HepG2 (cell line): ENCODE results near the gene ZC3H8. TPM values are rescaled to one million over a fixed set of nuclear protein-coding genes. Genes with fewer than 3 reads are reported as not detected.

ENCODE experiments used
- ARID2 ChIP-seq: sonication (generic); formaldehyde crosslinking; IDR thresholded peaks from 2 replicates; pipeline ENCODE4 v1.8.1; 2022; ENCODE audit warnings: mild to moderate bottlenecking, missing genetic modification reagents, borderline replicate concordance
- BORCS8-MEF2B ChIP-seq: sonication (generic); formaldehyde crosslinking; IDR thresholded peaks from 2 replicates; pipeline ENCODE4 v1.8.0; 2022; ENCODE audit warnings: mild to moderate bottlenecking, missing genetic modification reagents
- CAMTA2 ChIP-seq: sonication (generic); formaldehyde crosslinking; IDR thresholded peaks from 2 replicates; pipeline ENCODE4 v1.4.0; 2020; ENCODE audit warnings: mild to moderate bottlenecking, missing genetic modification reagents, borderline replicate concordance
- CTCF ChIP-seq: sonication (generic); formaldehyde crosslinking; IDR thresholded peaks from 2 replicates; pipeline ENCODE4 v1.5.0; 2020; ENCODE audit warnings: mild to moderate bottlenecking, missing genetic modification reagents, moderate library complexity
- FOXA1 ChIP-seq, 2 experiments: fragments of 450-650 bp in 1 of 2; sonication (generic) in 1 of 2; formaldehyde crosslinking in 1 of 2; IDR thresholded peaks; 2 replicates each; pipeline versions ENCODE4 v1.4.0 to v1.6.1; 2016 to 2020; ENCODE audit warnings: missing genetic modification reagents in 1 of 2
- HMG20A ChIP-seq: IDR thresholded peaks from 2 replicates; pipeline ENCODE4 v1.6.1; 2016; ENCODE audit warnings: borderline replicate concordance
- KAT2B ChIP-seq: fragments of 150-350 bp; IDR thresholded peaks from 2 replicates; pipeline ENCODE4 v1.6.1; 2014; ENCODE audit warnings: low read depth, low read length, borderline replicate concordance
- KLF11 ChIP-seq: IDR thresholded peaks from 2 replicates; pipeline ENCODE4 v1.6.1; 2016; ENCODE audit warnings: missing compliant biosample characterization
- KLF13 ChIP-seq: sonication (generic); formaldehyde crosslinking; IDR thresholded peaks from 2 replicates; pipeline ENCODE4 v1.4.0; 2020; ENCODE audit warnings: mild to moderate bottlenecking, missing genetic modification reagents
- NFE2L1 ChIP-seq: sonication (generic); formaldehyde crosslinking; IDR thresholded peaks from 2 replicates; pipeline ENCODE4 v1.4.0; 2020; ENCODE audit warnings: missing genetic modification reagents, mild to moderate bottlenecking, borderline replicate concordance
- NPAS2 ChIP-seq: sonication (generic); formaldehyde crosslinking; IDR thresholded peaks from 2 replicates; pipeline ENCODE4 v1.8.0; 2022; ENCODE audit warnings: mild to moderate bottlenecking, missing genetic modification reagents, borderline replicate concordance
- PATZ1 ChIP-seq: sonication (generic); formaldehyde crosslinking; IDR thresholded peaks from 2 replicates; pipeline ENCODE4 v1.4.0; 2020; ENCODE audit warnings: missing genetic modification reagents
- PRMT3 ChIP-seq: sonication (generic); formaldehyde crosslinking; IDR thresholded peaks from 2 replicates; pipeline ENCODE4 v1.8.1; 2022; ENCODE audit warnings: low read depth, mild to moderate bottlenecking, moderate library complexity, missing genetic modification reagents, borderline replicate concordance
- SALL2 ChIP-seq: sonication (generic); formaldehyde crosslinking; IDR thresholded peaks from 2 replicates; pipeline ENCODE4 v1.8.1; 2023; ENCODE audit warnings: mild to moderate bottlenecking, missing genetic modification reagents, inconsistent platforms
- SKI ChIP-seq: fragments of 450-650 bp; IDR thresholded peaks from one replicate; pipeline ENCODE4 v1.6.1; 2018; ENCODE audit warnings: mild to moderate bottlenecking; ENCODE audit not compliant: partially characterized antibody
- STAG1 ChIP-seq: sonication (generic); formaldehyde crosslinking; IDR thresholded peaks from 2 replicates; pipeline ENCODE4 v1.4.0; 2020; ENCODE audit warnings: missing genetic modification reagents
- TFDP1 ChIP-seq: IDR thresholded peaks from 2 replicates; pipeline ENCODE4 v1.6.1; 2016; ENCODE audit warnings: missing compliant biosample characterization, missing genetic modification reagents, borderline replicate concordance
- TOE1 ChIP-seq: sonication (generic); formaldehyde crosslinking; IDR thresholded peaks from 2 replicates; pipeline ENCODE4 v1.4.0; 2020; ENCODE audit warnings: mild to moderate bottlenecking, missing genetic modification reagents
- ZBTB42 ChIP-seq: sonication (generic); formaldehyde crosslinking; IDR thresholded peaks from 2 replicates; pipeline ENCODE4 v1.5.0; 2020; ENCODE audit warnings: mild to moderate bottlenecking, missing genetic modification reagents
- ZMYM2 ChIP-seq: sonication (generic); formaldehyde crosslinking; IDR thresholded peaks from 2 replicates; pipeline ENCODE4 v1.8.0; 2022; ENCODE audit warnings: mild to moderate bottlenecking, missing genetic modification reagents
- ZNF207 ChIP-seq: fragments of 450-650 bp; IDR thresholded peaks from 2 replicates; pipeline ENCODE4 v1.6.1; 2016; ENCODE audit warnings: antibody characterized with exemption, borderline replicate concordance
- ZNF333 ChIP-seq: sonication (generic); formaldehyde crosslinking; IDR thresholded peaks from 2 replicates; pipeline ENCODE4 v1.4.0; 2020; ENCODE audit warnings: mild to moderate bottlenecking, missing genetic modification reagents, borderline replicate concordance
- ZNF343 ChIP-seq: sonication (generic); formaldehyde crosslinking; IDR thresholded peaks from 2 replicates; pipeline ENCODE4 v1.4.0; 2020; ENCODE audit warnings: mild to moderate bottlenecking, missing genetic modification reagents
- ZNF350 ChIP-seq: sonication (generic); formaldehyde crosslinking; IDR thresholded peaks from 2 replicates; pipeline ENCODE4 v1.4.0; 2020; ENCODE audit warnings: mild to moderate bottlenecking, low read depth, missing genetic modification reagents, borderline replicate concordance
- ZNF468 ChIP-seq: sonication (generic); formaldehyde crosslinking; IDR thresholded peaks from 2 replicates; pipeline ENCODE4 v1.8.0; 2022; ENCODE audit warnings: mild to moderate bottlenecking, moderate library complexity, missing genetic modification reagents
- ZNF547 ChIP-seq: sonication (generic); formaldehyde crosslinking; IDR thresholded peaks from 2 replicates; pipeline ENCODE4 v1.5.1; 2020; ENCODE audit warnings: mild to moderate bottlenecking, missing genetic modification reagents
- polyA plus RNA-seq, 8 experiments: library from polyadenylated mRNA; depleted of rRNA in 3 of 8; stranded (reverse) in 7 of 8; unstranded in 1 of 8; fragments of >200 nt; fragmentation: Illumina TruSeq in 4 of 8; extraction: Trizol in 4 of 8; gene quantifications; 2 replicates each; pipeline versions ENCODE4 v1.2.1 to v1.2.3, GENCODE V29; 2011 to 2016; ENCODE audit warnings: low read depth in 4 of 8, missing spikeins in 1 of 8, mixed read lengths in 1 of 8; ENCODE audit not compliant: insufficient read depth in 1 of 8
- total RNA-seq, 5 experiments: library from RNA; depleted of rRNA; stranded (reverse); fragments of >200 nt; fragmentation: Illumina TruSeq; extraction: Trizol; gene quantifications; 2 replicates each; pipeline ENCODE4 v1.2.3, GENCODE V29; 2016; ENCODE audit warnings: low read depth in 1 of 5

The ZC3H8 gene
- total and polyA plus RNA-seq, 2 of the 13 experiments (the other 11 are each of a cell fraction or from before 2014, with no cell fraction given): 4.5 to 17.0 TPM

DNA sequence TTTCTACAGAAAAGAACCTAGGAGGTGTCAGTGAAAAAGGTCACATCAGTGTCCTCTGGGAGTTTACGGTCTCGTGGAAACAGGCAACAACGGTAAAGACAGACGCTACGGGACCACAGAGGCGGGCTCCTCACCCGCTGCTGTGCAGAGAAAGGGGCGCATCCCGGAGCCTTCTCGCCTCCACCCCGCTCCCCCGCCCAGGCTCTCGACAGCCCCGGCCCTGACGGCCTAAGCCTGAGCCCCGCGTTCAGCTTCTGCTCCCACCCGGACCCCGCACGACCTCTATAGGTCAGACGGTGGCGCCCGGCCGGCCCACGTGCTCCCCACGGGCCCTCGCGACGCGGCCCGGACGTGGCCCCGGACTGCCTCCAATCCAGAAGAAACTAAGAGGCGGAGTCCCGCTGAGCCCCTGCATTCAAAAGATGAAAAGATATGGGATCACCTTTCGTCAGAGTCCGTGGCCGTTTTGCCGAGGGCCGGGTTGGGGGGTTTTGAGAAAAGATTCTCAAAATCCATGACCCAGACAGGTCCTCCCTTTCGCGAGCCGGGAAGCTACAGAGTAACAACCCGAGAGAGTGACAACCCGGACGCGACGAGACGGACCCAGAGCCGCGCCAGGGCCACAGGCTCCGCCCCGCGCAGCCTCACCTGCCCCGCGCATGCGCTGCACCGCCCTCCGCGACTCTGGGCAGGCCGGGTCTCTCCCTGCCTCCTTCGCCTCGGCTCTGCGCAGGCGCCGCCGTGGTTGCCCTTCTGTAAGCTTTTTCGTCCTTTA lies at the start of gene ZC3H8 (continued):
- TF ChIP-seq CTCF (peak; percentile 58), SALL2 (CRISPR knock-in tag) (0 out of 2 replicates have a peak, but pooled peaks have one; percentile 51), BORCS8-MEF2B (CRISPR knock-in tag) (peak; percentile 90), ARID2 (0 out of 2 replicates have a peak, but pooled peaks have one; percentile 45), KLF11 (peak; percentile 77; the same call in 1 of the 2 replicates), KAT2B (no peak), PATZ1 (CRISPR knock-in tag) (peak; percentile 73), ZNF350 (CRISPR knock-in tag) (peak; percentile 95), ZNF343 (CRISPR knock-in tag) (peak; percentile 95), PRMT3 (CRISPR knock-in tag) (peak; percentile 81; the same call in 1 of the 2 replicates), ZNF547 (CRISPR knock-in tag) (peak; percentile 89), STAG1 (CRISPR knock-in tag) (peak; percentile 42), CAMTA2 (CRISPR knock-in tag) (no peak), TOE1 (no peak), ZNF207 (no peak), ZBTB42 (no peak; the same call in 1 of the 2 replicates), SKI (peak; percentile 55), KLF13 (peak; percentile 90), ZNF333 (CRISPR knock-in tag) (no peak; the same call in 1 of the 2 replicates), NPAS2 (CRISPR knock-in tag) (no peak), NFE2L1 (CRISPR knock-in tag) (peak; percentile 73; the same call in 1 of the 2 replicates), ZNF468 (CRISPR knock-in tag) (no peak), HMG20A (CRISPR knock-in tag) (no peak), FOXA1 (IDR thresholded peaks at IDR 0.05) (no peak), FOXA1 (CRISPR knock-in tag; IDR thresholded peaks at IDR 0.05) (no peak), ZMYM2 (CRISPR knock-in tag) (no peak; the same call in 1 of the 2 replicates), TFDP1 (CRISPR knock-in tag) (peak; percentile 91)
